NCI-H1105 (cell line): Measurements from ENCODE around the gene RNU6-8.
A peak's percentile ranks its signal among the peaks of the same experiment; 100 is the strongest.

Experiments
- DNase-seq: peaks from one replicate; lab custom pipeline; 2025; lab: John Stamatoyannopoulos, UW

Gene RNU6-8

GRCh38 chr14:32202998-32203882 is at the start of gene RNU6-8:
Gene RNU6-8 (minus strand): TSS chr14:32203269.
- DNase-seq = peak; percentile 92

GRCh38 chr14:32252030-32252670 is 49.1 kb upstream of the RNU6-8 start:
- peak; percentile 58 for DNase-seq

- DNase-seq = no peak
Observed at GRCh38 chr14:32251530-32251929, 48.5 kb upstream of the RNU6-8 start.

GRCh38 chr14:32250681-32251080 is 47.6 kb upstream of the RNU6-8 start:
- DNase-seq = no peak

- no peak for DNase-seq
Observed at GRCh38 chr14:32249780-32250179, 46.7 kb upstream of the RNU6-8 start.

- DNase-seq = no peak
Observed at GRCh38 chr14:32249371-32249770, 46.3 kb upstream of the RNU6-8 start.

GRCh38 chr14:32246751-32247150 is 43.7 kb upstream of the RNU6-8 start:
- no peak for DNase-seq

- DNase-seq = no peak
Observed at GRCh38 chr14:32244404-32244803, 41.3 kb upstream of the RNU6-8 start.

GRCh38 chr14:32233260-32233659 is 30.2 kb upstream of the RNU6-8 start:
- no peak for DNase-seq

- no peak for DNase-seq
Observed at GRCh38 chr14:32232481-32232880, 29.4 kb upstream of the RNU6-8 start.

GRCh38 chr14:32230695-32231280 is 27.7 kb upstream of the RNU6-8 start:
- no peak for DNase-seq

GRCh38 chr14:32230181-32230580 is 27.1 kb upstream of the RNU6-8 start:
- DNase-seq = no peak

- no peak for DNase-seq
Observed at GRCh38 chr14:32226056-32226455, 23.0 kb upstream of the RNU6-8 start.

GRCh38 chr14:32225378-32225920 is 22.4 kb upstream of the RNU6-8 start:
- no peak for DNase-seq

- no peak for DNase-seq
Observed at GRCh38 chr14:32224737-32225377, 21.8 kb upstream of the RNU6-8 start.

- peak; percentile 81 for DNase-seq
Observed at GRCh38 chr14:32217301-32217700, 14.2 kb upstream of the RNU6-8 start.

- no peak for DNase-seq
Observed at GRCh38 chr14:32212833-32213232, 9.8 kb upstream of the RNU6-8 start.

- no peak for DNase-seq
Observed at GRCh38 chr14:32211068-32211404, 8.0 kb upstream of the RNU6-8 start.

GRCh38 chr14:32209471-32209870 is 6.4 kb upstream of the RNU6-8 start:
- DNase-seq = no peak

- DNase-seq = no peak
Observed at GRCh38 chr14:32208490-32208889, 5.4 kb upstream of the RNU6-8 start.

GRCh38 chr14:32206552-32206951 is 3.5 kb upstream of the RNU6-8 start:
- no peak for DNase-seq

- DNase-seq = no peak
Observed at GRCh38 chr14:32205984-32206383, 2.9 kb upstream of the RNU6-8 start.
